Tibial nerve (tissue), 4 donors: ENCODE results near the gene PTCRA.
"Not testable (repeated sequence)": the region's sequence is repeated elsewhere in the genome, so short reads cannot be mapped to it uniquely, and the experiment has no call there.

ENCODE experiments used
- CTCF ChIP-seq, 5 experiments: fragments of 200-600 bp in 3 of 5; fragments of 450-650 bp in 2 of 5; sonication (generic) in 3 of 5; IDR thresholded peaks; one replicate each; pipeline ENCODE4 v1.5.1; 2016 to 2019; ENCODE audit warnings: antibody characterized with exemption in 5 of 5, mild to moderate bottlenecking in 3 of 5, moderate library complexity in 2 of 5
- EP300 ChIP-seq, 2 donors: sonication (generic); formaldehyde crosslinking; IDR thresholded peaks; one replicate each; pipeline ENCODE4 v1.6.1; 2017; ENCODE audit warnings: antibody characterized with exemption in 2 of 2, mild to moderate bottlenecking in 1 of 2
- POLR2A ChIP-seq, 2 donors: fragments of 450-650 bp; IDR thresholded peaks; one replicate each; pipeline ENCODE4 v1.6.1; 2017; ENCODE audit warnings: antibody characterized with exemption in 2 of 2, mild to moderate bottlenecking in 2 of 2, moderate library complexity in 2 of 2

DNA sequence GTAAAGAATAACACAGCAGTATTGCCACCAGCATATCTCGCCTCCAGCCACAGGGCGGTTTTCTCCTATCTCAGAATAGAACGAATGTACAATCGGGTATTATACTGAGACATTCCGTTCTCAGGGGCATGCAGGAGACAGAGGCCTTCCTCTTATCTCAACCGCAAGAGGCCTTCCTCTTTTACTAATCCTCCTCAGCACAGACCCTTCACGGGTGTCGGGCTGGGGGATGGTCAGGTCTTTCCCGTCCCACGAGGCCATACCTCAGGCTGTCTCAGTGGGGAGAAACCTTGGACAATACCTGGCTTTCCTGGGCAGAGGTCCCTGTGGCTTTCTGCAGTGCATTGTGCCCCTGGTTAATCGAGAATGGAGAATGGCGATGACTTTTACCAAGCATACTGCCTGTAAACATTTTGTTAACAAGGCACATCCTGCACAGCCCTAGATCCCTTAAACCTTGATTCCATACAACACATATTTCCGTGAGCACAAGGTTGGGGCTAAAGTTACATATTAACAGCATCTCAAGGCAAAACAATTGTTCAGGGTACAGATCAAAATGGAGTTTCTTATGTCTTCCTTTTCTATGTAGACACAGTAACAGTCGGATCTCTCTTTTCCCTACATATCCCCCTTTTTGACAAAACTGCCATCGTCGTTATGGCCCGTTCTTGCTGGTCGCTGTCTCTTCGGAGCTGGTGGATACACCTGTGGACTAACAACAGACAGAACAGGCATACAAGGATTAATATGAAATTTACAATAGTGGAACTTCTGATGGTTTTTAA is 21.6 kb upstream of the PTCRA start:
- TF ChIP-seq CTCF, EP300, POLR2A (IDR thresholded peaks at IDR 0.05): not testable (repeated sequence)
